HPDE6-E6E7 (cell line): ENCODE measurements around the gene ATP6V0C.

Experiments used
- DNase-seq: peaks from one replicate; pipeline ENCODE4 v3.0.0; 2011; ENCODE audit warnings: missing footprints; ENCODE audit errors: extremely low spot score

Gene ATP6V0C

GRCh38 chr16:2508722-2509400 lies 4.9 kb upstream of the ATP6V0C start:
- DNase-seq = no peak

- DNase-seq = peak; percentile 63
Observed at GRCh38 chr16:2511128-2511800, 2.5 kb upstream of the ATP6V0C start.

- DNase-seq = no peak
Observed at GRCh38 chr16:2511996-2512734, 1.6 kb upstream of the ATP6V0C start.

GRCh38 chr16:2512735-2513404 lies 882 bp upstream of the ATP6V0C start:
- DNase-seq = no peak

GRCh38 chr16:2514333-2515179 lies 804 bp downstream of the ATP6V0C start:
- DNase-seq = no peak

- DNase-seq = no peak
Observed at GRCh38 chr16:2515180-2515851, 1.6 kb downstream of the ATP6V0C start.

GRCh38 chr16:2516391-2517240 lies 2.9 kb downstream of the ATP6V0C start:
- no peak for DNase-seq

GRCh38 chr16:2517954-2518605 lies 4.3 kb downstream of the ATP6V0C start:
- DNase-seq = no peak

GRCh38 chr16:2518823-2519710 lies 5.3 kb downstream of the ATP6V0C start:
- DNase-seq = no peak

- DNase-seq = no peak
Observed at GRCh38 chr16:2519711-2520080, 5.9 kb downstream of the ATP6V0C start.

GRCh38 chr16:2520097-2520783 lies 6.5 kb downstream of the ATP6V0C start, which contains the start of gene AMDHD2:
Gene AMDHD2 (plus strand): TSS chr16:2520371. CDS start chr16:2520459, 88 bp downstream.
- DNase-seq = peak; percentile 90

GRCh38 chr16:2520784-2521531 lies 7.2 kb downstream of the ATP6V0C start:
- peak; percentile 60 for DNase-seq

- no peak for DNase-seq
Observed at GRCh38 chr16:2523801-2524231, 10.1 kb downstream of the ATP6V0C start.

GRCh38 chr16:2524339-2524938 lies 10.7 kb downstream of the ATP6V0C start:
- DNase-seq = no peak

GRCh38 chr16:2526135-2526534 lies 12.4 kb downstream of the ATP6V0C start:
- no peak for DNase-seq

- no peak for DNase-seq
Observed at GRCh38 chr16:2527071-2527783, 13.5 kb downstream of the ATP6V0C start.
